Measurements from ENCODE around the gene FCHO1. TPM values are rescaled to one million over a fixed set of nuclear protein-coding genes. Genes with fewer than 3 reads are reported as not detected.

The FCHO1 gene
- total and polyA plus RNA-seq, 4 donors = 0.69 to 2.8 (median 1.7) TPM

- Histone ChIP-seq H3K27me3 (ENCODE audit: control insufficient read depth in 4 of 4, insufficient read depth in 4 of 4, low read length in 3 of 4) (peaks cover 0 to 15% (median 3%) of the 10 kb centered on the region in 4 donors), H3K36me3 (ENCODE audit: control insufficient read depth in 4 of 4, insufficient read depth in 3 of 4, low read depth in 1 of 4, low read length in 3 of 4) (no peaks in the 10 kb centered on the region), H3K4me1 (ENCODE audit: control insufficient read depth in 4 of 4, insufficient read depth in 4 of 4, low read length in 3 of 4) (peaks cover 0 to 13% (median 1%) of the 10 kb centered on the region in 4 donors), H3K9me3 (ENCODE audit: control insufficient read depth in 4 of 4, low read length in 3 of 4) (no peaks in the 10 kb centered on the region), H3K9ac (ENCODE audit: low read depth in 1 of 2, low read length in 2 of 2) (no peak overlapping the region), H3K4me3 (ENCODE audit: low read depth in 1 of 3, low read length in 3 of 3) (no peak overlapping the region), H3K27ac (ENCODE audit: low read depth in 1 of 2, low read length in 2 of 2) (no peak overlapping the region)
- TF ChIP-seq, protein P1, sequence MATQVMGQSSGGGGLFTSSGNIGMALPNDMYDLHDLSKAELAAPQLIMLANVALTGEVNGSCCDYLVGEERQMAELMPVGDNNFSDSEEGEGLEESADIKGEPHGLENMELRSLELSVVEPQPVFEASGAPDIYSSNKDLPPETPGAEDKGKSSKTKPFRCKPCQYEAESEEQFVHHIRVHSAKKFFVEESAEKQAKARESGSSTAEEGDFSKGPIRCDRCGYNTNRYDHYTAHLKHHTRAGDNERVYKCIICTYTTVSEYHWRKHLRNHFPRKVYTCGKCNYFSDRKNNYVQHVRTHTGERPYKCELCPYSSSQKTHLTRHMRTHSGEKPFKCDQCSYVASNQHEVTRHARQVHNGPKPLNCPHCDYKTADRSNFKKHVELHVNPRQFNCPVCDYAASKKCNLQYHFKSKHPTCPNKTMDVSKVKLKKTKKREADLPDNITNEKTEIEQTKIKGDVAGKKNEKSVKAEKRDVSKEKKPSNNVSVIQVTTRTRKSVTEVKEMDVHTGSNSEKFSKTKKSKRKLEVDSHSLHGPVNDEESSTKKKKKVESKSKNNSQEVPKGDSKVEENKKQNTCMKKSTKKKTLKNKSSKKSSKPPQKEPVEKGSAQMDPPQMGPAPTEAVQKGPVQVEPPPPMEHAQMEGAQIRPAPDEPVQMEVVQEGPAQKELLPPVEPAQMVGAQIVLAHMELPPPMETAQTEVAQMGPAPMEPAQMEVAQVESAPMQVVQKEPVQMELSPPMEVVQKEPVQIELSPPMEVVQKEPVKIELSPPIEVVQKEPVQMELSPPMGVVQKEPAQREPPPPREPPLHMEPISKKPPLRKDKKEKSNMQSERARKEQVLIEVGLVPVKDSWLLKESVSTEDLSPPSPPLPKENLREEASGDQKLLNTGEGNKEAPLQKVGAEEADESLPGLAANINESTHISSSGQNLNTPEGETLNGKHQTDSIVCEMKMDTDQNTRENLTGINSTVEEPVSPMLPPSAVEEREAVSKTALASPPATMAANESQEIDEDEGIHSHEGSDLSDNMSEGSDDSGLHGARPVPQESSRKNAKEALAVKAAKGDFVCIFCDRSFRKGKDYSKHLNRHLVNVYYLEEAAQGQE (IDR thresholded peaks at IDR 0.05) = no peak
- TF ChIP-seq SP1 (IDR thresholded peaks at IDR 0.05) = peak; percentile 26
- no peak for TF ChIP-seq TAF1 (conservative IDR thresholded peaks at IDR 0.05)
- TF ChIP-seq HNF4A (conservative IDR thresholded peaks at IDR 0.05) = peak in 1 of 2 donors; percentile 13
- no peak for DNase-seq (ENCODE audit: low spot score)
- 60% methylated on average over 6 of the region's 6 CpGs for WGBS
These were observed 44.9 kb downstream of the FCHO1 start for GRCh38 chr19:17796013-17796837.

GRCh38 chr19:17796838-17797423 lies 45.7 kb downstream of the FCHO1 start:
- H3K27ac ChIP-seq (ENCODE audit: low read depth in 1 of 2, low read length in 2 of 2) = no peak overlapping the region

More at GRCh38 chr19:17796838-17797423, 45.7 kb downstream of the FCHO1 start:
- WGBS = 63% methylated on average over 1 of the region's 1 CpG
- H3K4me1 ChIP-seq (ENCODE audit: control insufficient read depth in 4 of 4, insufficient read depth in 4 of 4, low read length in 3 of 4) = peaks cover 0 to 13% (median 1%) of the 10 kb centered on the region in 4 donors
- H3K27me3 ChIP-seq (ENCODE audit: control insufficient read depth in 4 of 4, insufficient read depth in 4 of 4, low read length in 3 of 4) = peaks cover 0 to 15% (median 3%) of the 10 kb centered on the region in 4 donors
- no peaks in the 10 kb centered on the region for H3K36me3 ChIP-seq (ENCODE audit: control insufficient read depth in 4 of 4, insufficient read depth in 3 of 4, low read depth in 1 of 4, low read length in 3 of 4)
- H3K4me3 ChIP-seq (ENCODE audit: low read depth in 1 of 3, low read length in 3 of 3) = no peak overlapping the region
- TF ChIP-seq, protein P2, sequence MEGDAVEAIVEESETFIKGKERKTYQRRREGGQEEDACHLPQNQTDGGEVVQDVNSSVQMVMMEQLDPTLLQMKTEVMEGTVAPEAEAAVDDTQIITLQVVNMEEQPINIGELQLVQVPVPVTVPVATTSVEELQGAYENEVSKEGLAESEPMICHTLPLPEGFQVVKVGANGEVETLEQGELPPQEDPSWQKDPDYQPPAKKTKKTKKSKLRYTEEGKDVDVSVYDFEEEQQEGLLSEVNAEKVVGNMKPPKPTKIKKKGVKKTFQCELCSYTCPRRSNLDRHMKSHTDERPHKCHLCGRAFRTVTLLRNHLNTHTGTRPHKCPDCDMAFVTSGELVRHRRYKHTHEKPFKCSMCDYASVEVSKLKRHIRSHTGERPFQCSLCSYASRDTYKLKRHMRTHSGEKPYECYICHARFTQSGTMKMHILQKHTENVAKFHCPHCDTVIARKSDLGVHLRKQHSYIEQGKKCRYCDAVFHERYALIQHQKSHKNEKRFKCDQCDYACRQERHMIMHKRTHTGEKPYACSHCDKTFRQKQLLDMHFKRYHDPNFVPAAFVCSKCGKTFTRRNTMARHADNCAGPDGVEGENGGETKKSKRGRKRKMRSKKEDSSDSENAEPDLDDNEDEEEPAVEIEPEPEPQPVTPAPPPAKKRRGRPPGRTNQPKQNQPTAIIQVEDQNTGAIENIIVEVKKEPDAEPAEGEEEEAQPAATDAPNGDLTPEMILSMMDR (IDR thresholded peaks at IDR 0.05; ENCODE audit: low read depth, low read length, missing input control) = no peak
- no peak for TF ChIP-seq NR2F2 (IDR thresholded peaks at IDR 0.05)
- TF ChIP-seq, protein P3, sequence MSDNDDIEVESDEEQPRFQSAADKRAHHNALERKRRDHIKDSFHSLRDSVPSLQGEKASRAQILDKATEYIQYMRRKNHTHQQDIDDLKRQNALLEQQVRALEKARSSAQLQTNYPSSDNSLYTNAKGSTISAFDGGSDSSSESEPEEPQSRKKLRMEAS (IDR thresholded peaks at IDR 0.05) = no peak
- no peak for TF ChIP-seq JUND (IDR thresholded peaks at IDR 0.05)
- H3K9ac ChIP-seq (ENCODE audit: low read depth in 1 of 2, low read length in 2 of 2) = no peak overlapping the region
- no peak for DNase-seq (ENCODE audit: low spot score)
- no peaks in the 10 kb centered on the region for H3K9me3 ChIP-seq (ENCODE audit: control insufficient read depth in 4 of 4, low read length in 3 of 4)
